ENCODE results near the gene MS4A6E. TPM values are rescaled to one million over a fixed set of nuclear protein-coding genes. Genes with fewer than 3 reads are reported as not detected.
"Not testable (repeated sequence)": the region's sequence is repeated elsewhere in the genome, so short reads cannot be mapped to it uniquely, and the experiment has no call there.

The MS4A6E gene
- total RNA-seq, 4 donors from 2014 or later = not detected

- intact Hi-C loops (cut with DNase I; ENCODE audit: low total_unique reads) = loop anchor here (10.0 kb wide), 1 partner anchor 254 kb away; no protein-coding TSS in a partner anchor
- no peak for DNase-seq
- ATAC-seq = no peak
- H3K4me3 ChIP-seq = no peak overlapping the region
- in situ Hi-C loops (cut with MboI; ENCODE audit: low sequenced_read_pairs in 4 of 4) = loop anchor here in 1 of 4 donors (25.0 kb wide), 1 partner anchor 252 kb away; no protein-coding TSS in a partner anchor
- H3K27me3 ChIP-seq = no peaks in the 10 kb centered on the region
- no peaks in the 10 kb centered on the region for H3K9me3 ChIP-seq
- no peak for TF ChIP-seq POLR2A (IDR thresholded peaks at IDR 0.05)
- TF ChIP-seq CTCF (IDR thresholded peaks at IDR 0.05 in 4 of 5, conservative IDR thresholded peaks at IDR 0.05 in 1 of 5) = no peak
- H3K36me3 ChIP-seq = no peaks in the 10 kb centered on the region
- no peak overlapping the region for H3K27ac ChIP-seq
- no peaks in the 10 kb centered on the region for H3K4me1 ChIP-seq
Observed at GRCh38 chr11:60360621-60361020, 33.6 kb downstream of the MS4A6E start.

GRCh38 chr11:60362241-60362640 is 35.2 kb downstream of the MS4A6E start:
- H3K4me3 ChIP-seq = no peak overlapping the region
- no peak for TF ChIP-seq POLR2A (IDR thresholded peaks at IDR 0.05)
- in situ Hi-C loops (cut with MboI; ENCODE audit: low sequenced_read_pairs in 4 of 4) = loop anchor here in 1 of 4 donors (25.0 kb wide), 1 partner anchor 250 kb away; no protein-coding TSS in a partner anchor
- no peaks in the 10 kb centered on the region for H3K27me3 ChIP-seq
- intact Hi-C loops (cut with DNase I; ENCODE audit: low total_unique reads) = loop anchor here (10.0 kb wide), 1 partner anchor 253 kb away; no protein-coding TSS in a partner anchor
- H3K4me1 ChIP-seq = no peaks in the 10 kb centered on the region
- H3K36me3 ChIP-seq = no peaks in the 10 kb centered on the region
- H3K9me3 ChIP-seq = no peaks in the 10 kb centered on the region
- ATAC-seq (no peak), DNase-seq (no peak)
- no peak overlapping the region for H3K27ac ChIP-seq

- peak; percentile 11 to 18 for DNase-seq
- in situ Hi-C loops (cut with MboI; ENCODE audit: low sequenced_read_pairs in 4 of 4) (loop anchor here in 1 of 4 donors (25.0 kb wide), 1 partner anchor 248 kb away; no protein-coding TSS in a partner anchor), intact Hi-C loops (cut with DNase I; ENCODE audit: low total_unique reads) (loop anchor here (10.0 kb wide), 1 partner anchor 251 kb away; no protein-coding TSS in a partner anchor)
- Histone ChIP-seq H3K4me1 (no peaks in the 10 kb centered on the region), H3K9me3 (no peaks in the 10 kb centered on the region), H3K27ac (no peak overlapping the region), H3K27me3 (no peaks in the 10 kb centered on the region), H3K4me3 (no peak overlapping the region), H3K36me3 (no peaks in the 10 kb centered on the region)
- ATAC-seq = peak in 1 of 2 donors; percentile 51
- TF ChIP-seq CTCF (IDR thresholded peaks at IDR 0.05 in 4 of 5, conservative IDR thresholded peaks at IDR 0.05 in 1 of 5) = peak in 2 of 5 experiments; percentile 50 to 57
- TF ChIP-seq POLR2A (IDR thresholded peaks at IDR 0.05) = no peak
Observed at GRCh38 chr11:60363542-60364470, 36.8 kb downstream of the MS4A6E start.

- H3K27ac ChIP-seq, H3K36me3 ChIP-seq, H3K4me3 ChIP-seq, H3K27me3 ChIP-seq, ATAC-seq, H3K9me3 ChIP-seq, H3K4me1 ChIP-seq, DNase-seq: not testable (repeated sequence)
- in situ Hi-C loops (cut with MboI; ENCODE audit: low sequenced_read_pairs in 4 of 4) (loop anchor here in 1 of 4 donors (25.0 kb wide), 1 partner anchor 246 kb away; no protein-coding TSS in a partner anchor), intact Hi-C loops (cut with DNase I; ENCODE audit: low total_unique reads) (loop anchor here (10.0 kb wide), 1 partner anchor 248 kb away; no protein-coding TSS in a partner anchor)
Observed at GRCh38 chr11:60366262-60366904, 39.3 kb downstream of the MS4A6E start.

GRCh38 chr11:60367009-60367408 is 40.0 kb downstream of the MS4A6E start:
- Histone ChIP-seq H3K27me3 (no peaks in the 10 kb centered on the region), H3K4me1 (no peaks in the 10 kb centered on the region), H3K36me3 (no peaks in the 10 kb centered on the region), H3K9me3 (no peaks in the 10 kb centered on the region), H3K27ac (no peak overlapping the region), H3K4me3 (no peak overlapping the region)
- DNase-seq (no peak), ATAC-seq (no peak)
- intact Hi-C loops (cut with DNase I; ENCODE audit: low total_unique reads) (loop anchor here (10.0 kb wide), 1 partner anchor 248 kb away; no protein-coding TSS in a partner anchor), in situ Hi-C loops (cut with MboI; ENCODE audit: low sequenced_read_pairs in 4 of 4) (loop anchor here in 1 of 4 donors (25.0 kb wide), 1 partner anchor 245 kb away; no protein-coding TSS in a partner anchor)
- TF ChIP-seq CTCF (IDR thresholded peaks at IDR 0.05 in 4 of 5, conservative IDR thresholded peaks at IDR 0.05 in 1 of 5) (no peak), POLR2A (IDR thresholded peaks at IDR 0.05) (no peak)

Measured in gastrocnemius medialis (tissue), 4 donors.